NCI-H526 (cell line): ENCODE results near the gene ARMH4.
"Not testable (repeated sequence)": the region's sequence is repeated elsewhere in the genome, so short reads cannot be mapped to it uniquely, and the experiment has no call there.

ENCODE experiments used
- DNase-seq, 2 experiments: peaks; one replicate each; lab custom pipeline; 2025; lab: John Stamatoyannopoulos, UW

ARMH4 gene

DNA sequence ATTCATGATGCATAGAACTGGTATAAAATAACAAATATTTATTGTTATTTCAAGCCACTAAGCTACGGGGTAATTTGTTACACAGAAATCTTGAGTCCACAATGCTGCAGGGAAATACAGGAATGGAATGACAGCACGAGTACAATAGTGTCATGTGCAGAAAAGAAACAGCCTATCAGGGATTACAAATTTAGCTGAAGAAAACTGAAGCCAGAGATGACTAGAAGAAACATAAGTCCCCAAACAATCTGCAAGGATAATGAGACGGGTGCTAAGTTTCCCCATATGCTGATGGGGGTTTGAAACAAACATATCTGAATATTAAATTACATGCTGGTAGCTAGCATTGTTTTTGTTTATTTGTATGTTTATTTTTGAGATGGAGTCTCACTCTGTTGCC is 8.9 kb downstream of the ARMH4 start:
- DNase-seq, result no peak

DNA sequence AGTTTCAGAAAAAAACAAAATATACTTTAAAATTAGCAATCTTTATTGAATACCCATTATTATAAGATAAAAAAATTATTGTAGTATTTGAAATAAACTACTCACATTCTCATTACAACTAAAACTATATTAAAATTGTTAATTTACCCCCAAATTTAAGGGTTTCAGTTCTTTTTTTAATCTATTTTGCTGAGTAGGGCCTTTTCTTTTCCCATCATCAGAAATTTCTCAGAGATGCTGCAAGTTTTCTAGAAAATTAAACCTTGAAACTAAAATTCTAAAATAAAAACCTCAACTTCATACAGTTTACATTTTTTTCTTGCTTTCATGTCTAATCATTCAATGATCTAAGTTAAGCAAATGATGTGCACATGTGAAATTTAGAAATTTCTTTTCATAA is 10.1 kb downstream of the ARMH4 start:
- no peak for DNase-seq

DNA sequence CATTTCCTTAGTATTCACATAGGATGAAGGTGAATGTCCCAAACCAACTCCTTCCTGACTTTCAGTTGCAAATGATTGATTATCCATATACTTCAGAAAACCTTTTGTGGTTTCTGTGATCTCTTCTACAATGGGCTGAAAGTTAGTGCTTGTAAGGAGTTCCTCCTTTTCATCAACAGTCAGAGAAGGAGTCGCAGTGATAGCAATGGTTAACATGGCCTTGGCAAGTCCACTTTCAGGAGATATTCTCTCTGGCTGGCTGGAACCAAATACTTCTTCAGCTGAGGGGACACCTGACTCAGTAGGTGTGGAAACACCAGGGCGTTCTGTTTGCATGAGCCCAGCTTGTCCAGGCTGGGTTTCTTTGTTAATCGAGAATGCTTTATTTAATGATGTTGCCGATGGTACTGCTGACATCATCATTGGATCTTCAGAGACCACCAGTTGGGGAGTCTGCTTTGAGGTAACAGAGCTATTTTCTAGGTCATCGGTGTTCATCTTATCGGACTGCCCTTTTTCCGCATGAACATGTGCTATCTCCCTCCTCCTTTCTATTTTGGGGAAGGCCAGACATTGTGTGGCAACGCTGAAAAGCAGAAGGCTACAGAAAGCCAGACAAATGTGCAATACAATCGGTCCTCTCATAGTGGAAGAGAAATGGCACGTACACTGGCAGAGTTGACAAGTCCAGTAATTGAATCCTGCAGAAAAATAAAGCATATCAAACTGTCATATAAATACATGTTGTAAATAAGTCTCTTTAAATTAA is 13.1 kb downstream of the ARMH4 start:
- DNase-seq, result no peak

DNA sequence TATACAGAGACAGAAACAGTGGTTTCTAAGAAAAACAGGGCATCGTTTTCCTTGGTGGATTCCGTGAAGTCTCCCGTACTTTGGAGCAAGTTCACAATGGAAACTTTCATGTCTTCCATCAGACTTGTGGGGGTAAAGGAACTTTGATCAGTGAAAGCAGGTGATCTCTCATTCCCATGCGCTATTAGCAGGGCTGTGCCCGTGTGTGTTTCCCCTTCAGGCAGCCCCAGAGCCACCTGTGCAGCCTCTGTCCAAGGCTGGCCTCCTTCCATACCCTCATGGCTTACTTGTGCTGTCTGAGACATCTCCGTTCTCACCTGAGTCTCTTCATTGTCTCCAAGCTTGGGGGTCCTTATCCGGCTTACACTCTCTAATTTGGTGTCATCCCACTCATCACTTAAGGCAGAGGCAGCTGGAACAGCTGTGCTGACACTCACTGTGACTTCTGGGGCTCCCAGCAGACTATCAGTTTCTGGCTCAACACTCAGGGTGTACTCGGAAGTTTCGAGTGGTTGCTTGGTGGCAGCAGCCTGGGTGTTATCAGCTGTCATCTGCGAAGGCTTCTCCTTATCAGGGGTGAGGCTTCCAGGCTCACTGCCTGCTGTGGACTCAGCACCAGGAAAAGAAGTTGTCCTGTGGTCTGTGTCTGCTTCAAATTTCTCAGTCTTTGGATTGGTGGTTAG is 13.8 kb downstream of the ARMH4 start:
- no peak for DNase-seq

DNA sequence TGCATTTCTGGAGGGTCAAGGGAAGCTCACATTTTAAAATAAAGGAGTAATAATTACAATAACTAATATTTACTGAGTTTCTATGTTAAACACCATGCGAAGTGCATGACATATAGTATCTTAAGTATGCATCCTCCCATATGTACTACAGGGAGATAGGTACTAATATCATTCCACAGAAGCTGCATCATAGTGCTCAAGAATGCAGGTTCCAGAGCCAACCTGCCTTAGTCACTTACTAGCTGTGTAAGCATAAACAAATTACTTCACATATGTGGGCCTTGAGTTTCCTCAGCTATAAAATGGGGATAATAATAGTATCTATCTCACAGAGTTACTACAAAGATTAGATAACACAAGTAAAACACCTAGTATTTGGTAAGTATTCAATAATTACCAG is 18.3 kb downstream of the ARMH4 start:
- DNase-seq, result no peak

DNA sequence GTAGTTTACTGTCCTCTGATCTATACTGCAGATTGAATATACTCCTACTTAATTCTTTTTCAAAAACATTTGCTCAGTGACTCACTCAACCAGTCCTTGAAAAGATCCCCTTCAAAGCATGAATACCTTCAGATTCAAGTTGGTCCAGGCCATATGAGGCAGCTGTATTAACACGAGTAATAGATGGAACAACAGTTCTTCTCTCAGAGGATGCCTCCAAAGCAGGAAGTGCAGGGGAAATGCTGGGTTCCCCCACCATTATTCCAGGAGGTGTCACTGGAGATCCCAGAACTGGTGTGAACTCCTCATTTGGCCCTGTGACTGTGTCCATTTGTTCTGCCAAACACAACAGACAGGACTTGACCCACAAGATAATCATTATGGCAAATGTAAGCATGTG is 20.6 kb downstream of the ARMH4 start:
- no peak for DNase-seq

DNA sequence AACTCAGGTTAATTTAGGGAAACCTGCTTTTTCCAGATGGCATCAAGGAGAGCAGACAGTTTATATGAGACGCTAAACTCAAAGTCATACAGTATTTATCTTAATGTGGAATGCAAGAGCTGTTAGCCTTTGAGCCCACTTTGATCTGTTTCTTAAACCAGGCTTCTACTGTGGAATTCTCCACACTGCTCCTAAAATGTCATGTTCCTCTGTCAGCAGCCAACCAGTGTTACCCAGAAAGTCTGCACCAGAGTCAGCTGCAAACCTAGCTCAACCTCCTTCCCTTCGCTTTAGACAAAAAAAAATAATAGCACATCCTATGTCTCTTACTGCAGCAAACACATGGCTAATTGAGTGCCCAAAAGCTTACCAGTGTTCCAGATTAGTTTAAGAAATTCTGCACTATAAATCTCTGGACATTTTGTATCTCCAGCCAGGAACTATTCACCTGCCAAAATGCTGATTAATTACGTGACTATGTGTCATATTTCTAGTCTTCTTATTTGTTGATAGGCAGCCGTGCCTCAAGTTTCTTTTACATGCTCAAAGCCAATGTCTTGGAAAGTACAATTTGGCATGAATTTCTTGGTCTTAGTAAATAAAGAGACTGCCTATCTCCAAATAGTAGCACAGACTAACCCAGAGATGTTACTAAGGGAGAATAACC is 21.8 kb downstream of the ARMH4 start:
- no peak for DNase-seq

DNA sequence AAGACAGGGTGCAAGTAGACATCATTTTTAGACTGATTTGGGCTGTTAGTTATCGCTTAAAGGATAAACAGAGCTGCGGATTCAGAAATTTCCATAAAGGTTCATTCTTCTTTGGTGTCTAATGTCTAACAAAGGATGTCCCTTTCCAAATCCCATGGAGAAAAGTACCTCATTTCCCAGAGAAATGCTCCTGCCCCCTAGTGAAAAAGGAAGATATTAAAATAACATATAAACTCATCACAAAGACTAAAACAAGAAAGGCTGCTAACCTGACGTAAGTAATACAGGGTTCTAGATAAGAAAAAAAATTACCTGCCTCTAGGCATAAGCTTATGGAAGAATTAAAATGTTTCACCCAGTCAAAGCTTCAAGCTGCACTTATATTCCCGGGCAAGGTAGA is 22.8 kb downstream of the ARMH4 start:
- DNase-seq, result no peak

DNA sequence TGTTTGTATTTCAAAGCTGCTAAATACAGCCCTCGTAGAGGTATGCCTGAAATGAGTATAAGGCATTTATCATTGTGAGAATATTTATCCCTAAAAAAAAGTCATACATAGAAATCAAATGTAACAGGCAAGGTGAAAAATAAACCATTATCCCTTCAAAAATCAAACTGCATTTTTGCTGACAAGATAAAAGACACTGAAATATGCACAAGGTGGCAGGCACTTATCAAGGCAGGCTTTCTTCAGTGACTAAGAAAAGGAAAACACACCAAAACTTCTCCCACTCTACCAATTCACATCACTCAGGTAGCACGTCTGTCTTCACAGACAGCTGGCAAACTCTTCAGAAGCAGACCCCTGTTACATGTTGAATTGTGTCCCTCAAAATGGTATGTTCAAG is 23.6 kb downstream of the ARMH4 start:
- no peak for DNase-seq

DNA sequence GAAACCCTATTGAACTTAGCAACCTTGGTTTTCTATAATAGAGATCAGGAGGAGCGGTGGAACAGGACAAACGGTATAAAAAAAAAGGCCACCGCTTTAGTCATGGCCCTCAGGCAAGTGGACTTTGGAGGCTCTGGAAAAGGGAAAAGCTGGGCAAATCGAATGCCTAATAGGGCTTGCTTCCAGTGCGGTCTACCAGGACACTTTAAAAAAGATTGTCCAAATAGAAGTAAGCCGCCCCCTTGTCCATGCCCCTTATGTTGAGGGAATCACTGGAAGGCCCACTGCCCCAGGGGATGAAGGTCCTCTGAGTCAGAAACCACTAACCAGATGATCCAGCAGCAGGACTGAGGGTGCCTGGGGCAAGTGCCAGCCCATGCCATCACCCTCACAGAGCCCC is 29.5 kb downstream of the ARMH4 start:
- DNase-seq, result not testable (repeated sequence)

DNA sequence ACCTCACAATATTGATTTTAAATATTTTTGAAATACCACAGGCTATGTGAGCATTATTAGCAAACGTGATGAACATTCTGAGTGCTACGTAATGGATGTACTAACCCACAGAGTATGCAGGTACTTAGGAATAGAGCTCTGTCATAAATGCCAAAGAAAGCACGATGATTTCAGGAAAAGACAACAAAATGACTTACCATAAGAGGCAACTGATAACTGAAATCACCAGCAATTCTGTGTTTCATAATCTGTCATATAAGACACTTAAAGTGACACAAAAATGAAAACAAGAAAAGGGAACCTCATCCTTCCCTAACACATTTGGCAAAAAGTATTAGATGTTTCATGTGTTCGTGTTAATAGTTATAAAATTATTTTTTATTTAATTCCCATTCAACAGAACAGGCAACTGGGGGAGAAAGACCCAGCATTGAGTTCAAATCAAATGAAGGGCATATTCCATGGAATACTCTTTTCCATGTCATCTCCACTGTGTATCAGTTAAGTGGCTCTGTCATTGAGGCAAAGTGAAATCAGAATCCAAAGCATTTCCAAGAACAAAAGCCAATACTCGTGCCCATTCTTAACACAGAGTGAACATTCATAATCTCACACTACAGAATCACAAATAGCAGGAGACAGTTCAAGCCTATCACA is 30.4 kb downstream of the ARMH4 start:
- DNase-seq, result no peak

DNA sequence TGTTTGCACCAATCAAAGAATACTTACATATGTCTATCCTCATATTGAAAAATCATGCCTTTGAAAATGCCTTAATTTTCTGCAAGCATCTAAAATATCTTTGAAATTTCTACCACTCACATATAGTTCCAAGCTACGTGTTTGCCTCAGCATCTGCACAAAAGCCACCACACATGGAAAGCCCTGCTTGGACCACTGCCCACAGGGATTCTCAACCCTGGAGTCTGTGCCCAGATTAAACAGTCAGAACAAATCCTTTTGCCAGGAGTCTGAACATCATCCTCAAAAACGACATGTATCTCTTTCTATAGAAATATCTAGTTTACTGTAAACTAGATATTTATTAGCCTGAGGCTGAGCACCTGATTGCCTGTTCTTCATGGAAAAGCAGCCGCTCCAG is 32.6 kb downstream of the ARMH4 start:
- no peak for DNase-seq

DNA sequence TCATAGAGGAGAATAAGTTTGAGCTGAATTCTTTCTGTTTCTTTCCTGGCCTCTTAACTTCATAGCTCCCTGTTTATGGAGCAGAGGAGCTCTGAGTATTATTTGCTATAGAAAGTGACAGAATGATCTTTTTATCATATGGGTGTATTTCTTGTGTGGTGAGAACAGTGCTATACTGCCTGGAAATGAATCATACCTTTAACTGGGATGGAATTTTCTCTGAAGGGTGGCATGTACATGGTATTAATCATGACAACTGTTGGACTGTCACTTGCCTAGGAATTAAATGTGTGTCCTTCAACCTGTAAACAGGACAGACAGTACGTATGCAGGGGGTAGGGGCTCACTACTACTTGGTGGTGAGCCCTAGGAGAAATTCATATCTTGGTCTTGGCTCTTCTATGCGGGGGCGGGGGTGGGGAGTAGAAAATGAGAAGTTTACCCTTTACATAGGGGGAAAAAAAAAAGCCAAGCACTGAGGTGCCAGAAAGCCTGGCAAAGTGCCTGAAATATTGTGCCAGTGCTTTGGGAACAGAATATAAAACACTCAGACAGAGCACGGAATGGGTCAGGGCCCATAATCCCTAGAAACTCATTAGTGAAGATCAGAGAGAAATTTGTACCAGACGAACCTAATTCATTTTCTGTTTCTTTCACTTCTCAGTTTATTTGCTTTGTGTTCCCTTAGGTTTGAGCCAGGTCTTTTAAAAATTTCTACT is 33.8 kb downstream of the ARMH4 start:
- DNase-seq, result no peak

DNA sequence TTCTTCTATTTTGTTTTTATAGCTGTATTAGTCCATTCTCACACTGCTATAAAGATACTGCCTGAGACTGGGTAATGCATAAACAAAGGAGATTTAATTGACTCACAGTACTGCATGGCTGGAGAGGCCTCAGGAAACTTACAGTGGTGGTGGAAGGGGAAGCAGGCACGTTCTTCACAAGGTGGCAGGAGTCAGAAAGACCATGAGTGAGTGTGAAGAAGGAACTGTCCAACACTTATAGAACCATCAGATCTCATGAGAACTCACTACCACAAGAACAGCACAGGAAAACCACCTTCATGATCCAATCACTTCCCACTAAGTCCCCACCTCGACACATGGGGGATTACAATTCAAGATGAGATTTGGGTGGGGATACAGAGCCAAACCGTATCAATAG is 42.3 kb downstream of the ARMH4 start:
- no peak for DNase-seq

DNA sequence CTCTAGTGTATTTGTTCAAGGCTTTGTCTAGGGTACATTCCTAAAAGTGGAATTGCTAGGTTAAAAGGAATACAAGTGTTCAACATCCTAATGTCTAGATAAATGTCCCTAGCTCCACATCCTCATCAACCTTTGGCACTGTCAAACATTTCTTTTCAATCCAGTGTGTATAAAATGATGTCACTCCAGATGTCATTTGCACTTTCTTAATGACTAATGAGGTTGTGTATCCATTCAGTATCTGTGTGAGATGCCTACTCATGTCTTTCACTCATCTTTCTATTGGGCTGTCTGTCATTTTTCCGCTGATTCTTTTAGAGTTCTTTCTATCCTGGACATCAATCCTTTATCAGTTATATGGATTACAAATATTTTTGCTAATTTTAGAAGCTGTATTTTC is 43.3 kb downstream of the ARMH4 start:
- DNase-seq, result no peak

DNA sequence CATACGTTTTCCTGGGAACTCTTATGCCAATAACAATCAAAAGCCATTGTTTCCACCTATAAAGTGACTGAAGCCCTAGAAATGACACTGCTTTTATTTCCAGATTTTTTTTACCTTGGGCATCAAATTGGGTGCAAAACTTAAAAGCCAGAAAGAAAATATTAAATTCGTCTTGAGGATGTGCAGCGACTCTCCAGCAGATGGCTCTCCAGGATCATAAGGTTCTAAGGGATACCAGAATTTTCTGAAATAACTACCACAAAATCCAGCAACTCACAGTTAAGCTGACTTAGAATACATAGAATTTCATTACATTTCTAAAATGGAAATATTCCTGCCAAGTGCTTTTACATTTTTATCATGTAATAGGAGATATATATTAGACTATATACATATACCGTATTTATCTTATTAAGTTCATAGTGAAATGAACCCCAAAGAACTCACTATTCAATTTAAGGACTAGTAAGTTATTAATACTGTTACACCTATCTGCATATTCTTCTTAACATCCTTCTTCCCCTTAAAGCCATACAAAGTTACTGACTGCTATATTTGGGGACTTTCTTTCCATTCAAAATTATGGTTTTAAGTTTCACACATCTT is 44.0 kb downstream of the ARMH4 start:
- peak; percentile 7 to 61 for DNase-seq

DNA sequence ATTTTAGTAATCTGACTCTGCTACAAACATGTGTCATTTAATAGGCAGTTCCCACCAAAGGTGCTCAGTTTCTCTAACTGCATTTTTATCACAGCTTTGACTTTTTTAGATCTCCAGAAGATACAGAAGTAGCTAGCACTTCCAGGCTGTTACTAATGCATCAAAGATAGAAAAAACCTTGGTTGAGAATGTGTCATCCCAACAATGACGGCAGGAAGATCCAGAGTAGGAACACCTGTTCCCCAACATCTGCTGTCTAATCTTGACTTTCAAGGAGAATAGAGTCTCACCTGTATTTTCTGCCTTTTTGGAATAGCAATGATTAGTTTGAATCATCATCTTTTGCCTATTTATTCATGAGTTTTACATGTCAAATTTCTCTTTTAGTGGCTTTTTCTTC is 45.0 kb downstream of the ARMH4 start:
- no peak for DNase-seq

DNA sequence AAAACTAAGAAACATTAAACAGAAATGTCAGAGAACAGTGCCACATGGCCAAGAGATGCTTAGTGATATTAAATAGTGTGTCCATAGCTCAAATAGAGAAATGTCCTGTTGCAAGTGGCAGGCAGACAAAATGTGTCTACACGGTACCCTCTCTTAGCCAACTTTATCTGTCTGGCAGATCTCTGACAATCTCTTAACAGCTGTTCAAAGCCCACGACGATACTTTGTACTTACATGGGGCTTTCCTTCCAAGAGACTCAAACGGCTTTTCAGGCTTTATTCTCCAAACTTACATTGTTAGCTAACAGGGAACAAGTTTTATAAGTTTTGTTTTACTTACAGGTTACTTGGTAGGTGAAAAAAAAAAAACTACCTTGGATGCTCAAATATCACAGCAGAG is 45.6 kb downstream of the ARMH4 start:
- DNase-seq, result no peak

DNA sequence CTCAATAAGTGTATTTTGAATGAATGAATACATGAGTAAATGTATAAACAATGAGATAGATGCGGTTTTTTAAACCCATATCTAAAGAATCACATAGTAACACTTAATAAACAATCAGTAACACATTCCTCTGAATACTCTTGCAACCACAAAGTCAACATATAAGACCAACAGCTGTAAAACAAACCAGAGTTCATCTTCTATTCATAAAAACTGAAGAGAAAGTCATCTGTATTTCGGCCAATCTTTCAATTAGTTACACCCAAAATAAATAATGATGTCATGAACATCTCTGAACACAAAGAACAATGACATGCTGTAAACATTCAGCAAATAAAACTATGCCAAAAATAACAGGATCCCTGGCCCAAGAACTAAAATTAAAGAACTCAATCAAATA is 47.2 kb downstream of the ARMH4 start:
- DNase-seq, result no peak

DNA sequence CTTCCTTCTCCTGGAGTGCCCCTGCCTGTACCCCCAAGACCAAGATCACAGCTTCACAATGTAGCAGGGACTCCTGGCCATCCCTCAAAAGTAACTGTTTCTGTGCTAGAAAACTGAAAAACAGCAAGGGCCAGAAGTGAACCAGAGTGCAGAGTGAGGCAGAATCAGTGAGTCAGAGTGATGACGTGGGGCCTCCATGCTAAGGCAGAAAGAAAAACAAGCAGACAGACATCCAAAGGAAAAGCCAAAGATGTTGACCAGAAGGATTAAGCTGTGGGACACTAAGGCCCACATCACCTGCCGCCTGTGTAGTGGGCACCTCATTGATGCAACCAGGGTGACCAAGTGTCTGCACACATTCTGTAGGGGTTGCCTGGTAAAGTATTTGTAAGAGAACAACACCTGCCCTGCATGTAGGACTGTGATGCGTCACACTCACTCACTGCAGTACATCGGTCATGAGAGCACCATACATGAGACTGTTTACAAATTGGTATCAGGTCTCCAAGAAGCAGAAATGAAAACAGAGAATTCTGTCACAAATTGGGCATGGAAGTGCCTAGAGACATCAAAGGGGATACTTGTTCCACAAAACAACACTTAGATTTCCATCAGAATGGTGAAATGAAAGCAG is 51.2 kb downstream of the ARMH4 start:
- DNase-seq, result no peak

DNA sequence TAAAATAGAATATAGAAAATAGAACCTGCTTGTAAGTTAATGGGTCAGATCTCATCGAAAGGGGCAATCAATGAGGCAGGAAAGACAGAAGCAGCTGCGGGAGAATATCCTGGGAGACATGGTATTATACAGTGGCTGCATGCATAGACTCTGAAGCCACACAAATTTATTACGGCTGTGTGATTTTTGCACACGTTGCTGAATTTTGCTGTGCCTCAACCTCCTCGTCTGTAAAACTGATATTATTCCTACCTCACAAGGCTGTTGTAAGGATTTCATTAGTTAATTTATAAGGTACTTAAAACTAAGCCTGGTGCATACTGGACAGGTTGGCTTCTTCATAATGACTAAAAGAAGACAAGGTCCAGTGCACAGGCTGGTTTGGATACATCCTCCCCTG is 52.3 kb downstream of the ARMH4 start:
- no peak for DNase-seq
